ENCODE data around the gene PAK1IP1.
"Not testable (repeated sequence)": the region's sequence is repeated elsewhere in the genome, so short reads cannot be mapped to it uniquely, and the experiment has no call there.

Gene PAK1IP1

DNA sequence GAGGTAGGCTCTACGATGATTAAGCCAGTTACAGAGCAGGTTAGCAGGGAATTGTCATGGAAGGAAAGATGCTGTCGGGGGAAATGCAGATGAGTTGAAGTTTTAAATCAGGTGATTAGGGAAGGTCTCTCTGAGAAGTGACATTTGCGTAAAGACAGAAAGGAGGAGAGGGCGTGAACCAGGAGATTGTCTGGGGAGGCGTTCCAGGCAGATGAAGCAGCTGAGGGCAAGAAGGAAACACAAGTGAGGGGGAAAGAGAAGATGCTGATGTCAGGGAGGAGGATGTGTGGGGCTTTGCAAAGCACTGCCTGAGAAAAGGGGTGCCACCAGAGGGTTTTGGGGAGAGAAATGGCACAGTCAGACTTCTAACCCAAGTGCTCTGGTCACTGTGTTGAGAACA lies 50.3 kb downstream of the PAK1IP1 start:
- FAIRE-seq: no peak
- TF ChIP-seq CTCF (IDR thresholded peaks at IDR 0.05; ENCODE audit: insufficient read depth, missing control alignments): no peak
- no peak for DNase-seq (ENCODE audit: insufficient read length, low spot score)

GRCh38 chr6:10746915-10747250 lies 52.1 kb downstream of the PAK1IP1 start:
- FAIRE-seq: no peak
- TF ChIP-seq CTCF (IDR thresholded peaks at IDR 0.05; ENCODE audit: insufficient read depth, missing control alignments): no peak
- no peak for DNase-seq (ENCODE audit: insufficient read length, low spot score)

DNA sequence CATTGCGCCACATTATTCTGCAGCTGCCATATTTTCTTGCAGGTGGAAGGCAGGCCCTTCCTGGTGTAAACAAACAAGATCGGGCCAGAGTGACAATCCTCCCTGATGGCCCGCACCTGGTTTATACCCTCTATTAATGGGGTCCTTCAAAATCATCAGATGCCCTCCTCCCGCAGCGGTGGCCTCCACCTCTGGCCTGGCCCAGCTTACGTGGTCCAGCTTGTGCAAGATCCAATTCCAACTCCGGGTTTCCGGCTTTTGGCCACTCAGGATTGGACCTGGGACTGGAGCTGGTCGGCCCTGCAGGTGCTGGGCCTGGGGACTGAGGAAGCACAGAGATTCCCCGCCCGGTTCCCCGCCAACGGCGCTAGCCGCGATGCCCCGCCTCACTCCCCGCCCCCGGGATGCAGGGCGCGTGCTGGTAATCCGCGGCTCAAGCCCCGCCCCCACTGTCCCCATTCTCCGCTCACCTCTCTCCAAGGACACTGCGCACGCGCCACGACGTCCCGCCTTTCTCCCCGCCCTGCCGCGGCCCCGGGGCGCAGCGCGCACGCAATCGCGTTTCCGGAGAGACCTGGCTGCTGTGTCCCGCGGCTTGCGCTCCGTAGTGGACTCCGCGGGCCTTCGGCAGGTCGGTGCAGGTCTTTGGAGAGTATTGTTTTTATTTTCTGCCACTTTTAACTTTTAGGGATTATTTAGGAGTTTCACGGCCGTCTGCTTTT lies 52.6 kb downstream of the PAK1IP1 start, which contains the start of gene TMEM14B:
Gene TMEM14B (plus strand): TSS at position 555 of the 722 bp plus-strand sequence. CDS start 1,441 bp downstream, outside the sequence.
- no peak for FAIRE-seq
- no peak for TF ChIP-seq CTCF (IDR thresholded peaks at IDR 0.05; ENCODE audit: insufficient read depth, missing control alignments)
- peak; percentile 94 for DNase-seq (ENCODE audit: insufficient read length, low spot score)

GRCh38 chr6:10749734-10750133 lies 55.0 kb downstream of the PAK1IP1 start:
- DNase-seq (ENCODE audit: insufficient read length, low spot score): no peak
- TF ChIP-seq CTCF (IDR thresholded peaks at IDR 0.05; ENCODE audit: insufficient read depth, missing control alignments): no peak
- FAIRE-seq: no peak

DNA sequence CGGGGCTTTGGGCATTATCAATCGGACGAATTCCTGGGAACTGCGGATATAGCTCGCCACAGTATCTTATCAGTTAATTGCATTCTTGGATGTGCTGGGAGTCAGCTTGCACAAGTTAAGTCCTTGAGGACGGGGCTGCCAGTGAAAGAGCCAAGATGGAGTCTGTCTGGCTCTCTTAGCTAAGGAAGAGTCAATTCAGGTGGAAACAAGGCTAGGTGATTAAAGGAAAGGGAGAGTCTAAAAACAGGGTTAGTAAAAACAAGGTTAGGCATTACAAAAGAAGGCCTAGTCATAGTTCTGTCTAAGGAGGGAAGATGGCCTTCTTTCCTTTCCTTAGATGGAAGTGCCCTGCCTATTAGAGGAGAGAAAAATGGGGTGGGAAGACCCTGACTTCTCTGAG lies 55.8 kb downstream of the PAK1IP1 start:
- FAIRE-seq; DNase-seq (ENCODE audit: insufficient read length, low spot score): not testable (repeated sequence)

DNA sequence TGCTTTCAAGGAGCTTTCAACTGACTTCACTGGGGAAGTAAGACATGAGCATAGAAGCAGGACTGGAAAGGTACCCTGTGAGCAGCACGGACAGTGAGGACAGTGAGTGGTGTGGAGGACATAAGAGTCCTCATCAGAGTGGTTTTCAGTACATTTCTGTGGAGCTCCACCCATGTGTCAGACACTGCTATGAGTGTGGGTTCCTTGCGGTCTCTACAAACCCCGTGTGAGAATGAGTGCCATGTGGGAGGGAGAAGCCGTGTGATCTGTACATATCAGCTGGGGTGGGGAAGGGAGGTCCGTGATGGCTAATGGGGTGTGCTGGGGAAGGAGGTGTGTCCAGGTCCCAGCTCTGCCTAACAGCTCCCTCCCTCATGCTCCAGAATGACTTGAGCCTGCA lies 57.0 kb downstream of the PAK1IP1 start:
- FAIRE-seq; DNase-seq (ENCODE audit: insufficient read length, low spot score): not testable (repeated sequence)

DNA sequence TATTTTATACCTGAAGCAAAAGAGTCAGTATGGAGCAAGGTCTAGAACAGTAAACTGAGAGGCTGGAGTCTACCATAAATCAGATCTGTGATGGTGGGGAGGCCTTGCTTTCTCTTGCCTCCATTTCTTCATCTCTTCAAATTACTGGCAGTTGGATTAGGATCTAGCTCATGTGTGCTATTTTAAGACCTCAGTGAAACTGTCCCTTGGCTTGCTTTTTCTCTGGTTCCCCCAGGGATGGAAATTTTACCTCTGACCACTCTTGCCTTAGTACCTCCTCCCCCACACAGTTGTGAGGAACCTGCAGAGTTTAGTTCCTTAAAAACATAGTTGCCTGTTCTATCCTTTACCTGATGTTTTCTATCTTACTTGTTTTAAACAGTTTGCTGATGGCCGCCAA lies 61.3 kb downstream of the PAK1IP1 start:
- FAIRE-seq (no peak), DNase-seq (ENCODE audit: insufficient read length, low spot score) (no peak)
- TF ChIP-seq CTCF (IDR thresholded peaks at IDR 0.05; ENCODE audit: insufficient read depth, missing control alignments): no peak

Data from D721Med (cell line).